Measurements from ENCODE around the gene GPR17. TPM values are rescaled to one million over a fixed set of nuclear protein-coding genes. Genes with fewer than 3 reads are reported as not detected.

GPR17 gene
- total and polyA plus RNA-seq, 4 donors, result 0.03 to 0.14 (median 0.07) TPM; not detected in 1

DNA sequence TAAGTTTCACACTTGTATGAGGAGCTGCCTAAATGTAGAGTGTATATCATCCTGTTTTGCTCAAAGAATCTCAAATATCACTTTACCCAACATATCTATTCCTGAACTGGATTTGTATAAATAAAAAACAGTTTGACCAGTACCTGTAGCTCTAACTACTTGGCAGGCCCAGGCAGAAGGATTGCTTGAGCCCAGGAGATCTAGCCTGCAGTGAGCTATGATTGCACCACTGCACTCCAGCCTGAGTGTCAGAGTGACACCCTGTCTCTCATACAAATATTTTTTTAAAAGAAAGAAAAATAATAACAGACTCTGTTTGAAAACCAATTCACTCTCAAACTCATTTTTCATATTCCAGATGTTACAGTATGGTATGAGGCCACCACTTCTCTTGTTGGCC is 37.1 kb downstream of the GPR17 start (continued):
- TF ChIP-seq, protein P1, sequence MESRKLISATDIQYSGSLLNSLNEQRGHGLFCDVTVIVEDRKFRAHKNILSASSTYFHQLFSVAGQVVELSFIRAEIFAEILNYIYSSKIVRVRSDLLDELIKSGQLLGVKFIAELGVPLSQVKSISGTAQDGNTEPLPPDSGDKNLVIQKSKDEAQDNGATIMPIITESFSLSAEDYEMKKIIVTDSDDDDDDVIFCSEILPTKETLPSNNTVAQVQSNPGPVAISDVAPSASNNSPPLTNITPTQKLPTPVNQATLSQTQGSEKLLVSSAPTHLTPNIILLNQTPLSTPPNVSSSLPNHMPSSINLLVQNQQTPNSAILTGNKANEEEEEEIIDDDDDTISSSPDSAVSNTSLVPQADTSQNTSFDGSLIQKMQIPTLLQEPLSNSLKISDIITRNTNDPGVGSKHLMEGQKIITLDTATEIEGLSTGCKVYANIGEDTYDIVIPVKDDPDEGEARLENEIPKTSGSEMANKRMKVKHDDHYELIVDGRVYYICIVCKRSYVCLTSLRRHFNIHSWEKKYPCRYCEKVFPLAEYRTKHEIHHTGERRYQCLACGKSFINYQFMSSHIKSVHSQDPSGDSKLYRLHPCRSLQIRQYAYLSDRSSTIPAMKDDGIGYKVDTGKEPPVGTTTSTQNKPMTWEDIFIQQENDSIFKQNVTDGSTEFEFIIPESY (IDR thresholded peaks at IDR 0.05), result no peak
- TF ChIP-seq NR2F2 (IDR thresholded peaks at IDR 0.05), result no peak
- TF ChIP-seq YY1 (IDR thresholded peaks at IDR 0.05), result no peak
- TF ChIP-seq, protein P2, sequence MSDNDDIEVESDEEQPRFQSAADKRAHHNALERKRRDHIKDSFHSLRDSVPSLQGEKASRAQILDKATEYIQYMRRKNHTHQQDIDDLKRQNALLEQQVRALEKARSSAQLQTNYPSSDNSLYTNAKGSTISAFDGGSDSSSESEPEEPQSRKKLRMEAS (IDR thresholded peaks at IDR 0.05), result no peak
- no peak for TF ChIP-seq FOXA1 (IDR thresholded peaks at IDR 0.05)

DNA sequence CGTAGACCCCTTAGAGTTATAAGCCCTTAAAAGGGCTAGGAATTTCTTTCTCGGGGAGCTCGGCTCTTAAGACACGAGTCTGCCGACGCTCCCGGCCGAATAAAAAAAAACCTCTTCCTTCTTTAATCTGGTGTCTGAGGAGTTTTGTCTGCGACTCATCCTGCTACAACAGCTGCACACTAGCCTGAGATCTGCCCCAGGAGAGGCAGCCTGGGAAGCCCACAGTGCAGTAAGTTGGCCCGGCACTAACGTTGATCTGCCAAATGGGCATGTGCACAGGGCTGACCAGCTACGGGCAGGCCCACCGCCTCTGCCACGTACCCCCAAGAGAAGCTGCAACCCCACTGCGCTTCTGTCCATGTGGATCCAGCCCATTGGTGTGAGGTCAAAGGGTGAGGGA is 37.8 kb downstream of the GPR17 start:
- Histone ChIP-seq H3K9me3 (ENCODE audit: control insufficient read depth in 4 of 4, low read length in 3 of 4) (peaks cover 0 to 2% (median 0%) of the 10 kb centered on the region in 4 donors), H3K27ac (ENCODE audit: low read depth in 1 of 2, low read length in 2 of 2) (no peak overlapping the region), H3K4me1 (ENCODE audit: control insufficient read depth in 4 of 4, insufficient read depth in 4 of 4, low read length in 3 of 4) (peaks cover 0 to 3% (median 0%) of the 10 kb centered on the region in 4 donors), H3K4me3 (ENCODE audit: low read depth in 1 of 3, low read length in 3 of 3) (no peak overlapping the region), H3K36me3 (ENCODE audit: control insufficient read depth in 4 of 4, insufficient read depth in 3 of 4, low read depth in 1 of 4, low read length in 3 of 4) (no peaks in the 10 kb centered on the region), H3K27me3 (ENCODE audit: control insufficient read depth in 4 of 4, insufficient read depth in 4 of 4, low read length in 3 of 4) (no peaks in the 10 kb centered on the region), H3K9ac (ENCODE audit: low read depth in 1 of 2, low read length in 2 of 2) (no peak overlapping the region)
- no peak for TF ChIP-seq FOXA2 (IDR thresholded peaks at IDR 0.05)
- no peak for TF ChIP-seq NR2F2 (IDR thresholded peaks at IDR 0.05)
- TF ChIP-seq SP1 (IDR thresholded peaks at IDR 0.05), result no peak
- no peak for DNase-seq (ENCODE audit: low spot score)
- 78% methylated on average over 15 of the region's 15 CpGs for WGBS

DNA sequence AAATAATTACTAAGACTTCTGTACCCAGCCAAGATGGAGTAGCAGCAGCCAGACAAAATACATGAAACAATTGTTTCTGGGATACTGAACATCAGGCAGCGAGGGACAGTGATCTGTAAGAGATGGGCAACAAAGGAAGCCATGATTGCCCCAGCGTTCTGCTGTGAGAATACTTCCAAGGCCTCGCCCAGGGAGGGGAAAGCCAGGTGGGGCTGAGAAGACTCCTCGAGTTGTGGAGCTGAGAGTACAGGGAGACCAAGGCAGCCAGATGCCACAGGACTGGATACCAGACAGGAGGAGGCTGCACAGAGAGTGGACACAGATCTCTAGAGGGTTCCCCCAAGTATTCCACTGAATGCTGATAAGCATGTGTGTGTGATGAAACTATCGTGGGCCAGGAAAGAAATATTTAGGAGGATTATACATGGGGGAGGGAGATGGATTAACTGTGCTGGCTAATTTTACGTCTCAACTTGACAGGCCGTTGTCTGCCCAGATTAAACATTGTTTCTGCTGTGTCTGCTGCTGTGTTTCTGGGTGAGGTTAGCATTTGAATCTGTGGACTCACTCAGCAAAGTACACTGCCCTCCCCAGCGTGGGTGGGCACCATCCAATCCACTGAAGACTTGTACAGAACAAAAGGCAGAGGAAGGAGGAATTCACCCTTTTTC is 39.6 kb downstream of the GPR17 start:
- Histone ChIP-seq H3K4me3 (ENCODE audit: low read depth in 1 of 3, low read length in 3 of 3) (no peak overlapping the region), H3K4me1 (ENCODE audit: control insufficient read depth in 4 of 4, insufficient read depth in 4 of 4, low read length in 3 of 4) (no peaks in the 10 kb centered on the region), H3K27me3 (ENCODE audit: control insufficient read depth in 4 of 4, insufficient read depth in 4 of 4, low read length in 3 of 4) (no peaks in the 10 kb centered on the region), H3K36me3 (ENCODE audit: control insufficient read depth in 4 of 4, insufficient read depth in 3 of 4, low read depth in 1 of 4, low read length in 3 of 4) (no peaks in the 10 kb centered on the region), H3K27ac (ENCODE audit: low read depth in 1 of 2, low read length in 2 of 2) (no peak overlapping the region), H3K9ac (ENCODE audit: low read depth in 1 of 2, low read length in 2 of 2) (no peak overlapping the region), H3K9me3 (ENCODE audit: control insufficient read depth in 4 of 4, low read length in 3 of 4) (peaks cover 0 to 3% (median 0%) of the 10 kb centered on the region in 4 donors)
- DNase-seq (ENCODE audit: low spot score), result no peak
- 80% methylated on average over 8 of the region's 8 CpGs for WGBS
- TF ChIP-seq JUND (IDR thresholded peaks at IDR 0.05), result no peak
- TF ChIP-seq, protein P2 (IDR thresholded peaks at IDR 0.05), result no peak
- no peak for TF ChIP-seq GABPA (IDR thresholded peaks at IDR 0.05 in 1 of 2, conservative IDR thresholded peaks at IDR 0.05 in 1 of 2)

DNA sequence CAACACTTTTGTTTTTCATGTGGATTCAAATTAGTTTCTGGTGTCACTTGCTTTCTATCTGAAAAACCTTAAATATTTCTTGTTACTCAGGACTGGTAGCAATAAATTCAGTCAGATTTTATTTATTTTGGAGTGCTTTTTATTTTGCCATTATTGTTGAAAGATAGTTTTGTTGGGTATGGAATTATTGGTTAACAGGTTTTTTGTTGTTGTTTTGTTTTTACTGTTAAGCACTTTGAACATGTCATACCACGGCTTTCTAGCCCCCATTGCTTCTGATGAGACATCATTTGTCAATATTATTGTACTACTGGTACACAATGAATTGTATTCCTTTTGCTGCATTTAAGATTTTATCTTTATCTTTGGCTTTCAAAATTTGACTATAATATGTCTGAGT is 42.5 kb downstream of the GPR17 start:
- no peak for DNase-seq (ENCODE audit: low spot score)
- TF ChIP-seq GABPA (IDR thresholded peaks at IDR 0.05 in 1 of 2, conservative IDR thresholded peaks at IDR 0.05 in 1 of 2), result no peak
- TF ChIP-seq SP1 (IDR thresholded peaks at IDR 0.05), result no peak
- TF ChIP-seq RAD21 (IDR thresholded peaks at IDR 0.05), result no peak
- TF ChIP-seq NR2F2 (IDR thresholded peaks at IDR 0.05), result no peak
- TF ChIP-seq, protein P1 (IDR thresholded peaks at IDR 0.05), result no peak
- no peak for TF ChIP-seq RXRA (IDR thresholded peaks at IDR 0.05)
- TF ChIP-seq, protein P2 (IDR thresholded peaks at IDR 0.05), result no peak
- TF ChIP-seq HNF4A (conservative IDR thresholded peaks at IDR 0.05), result no peak
- TF ChIP-seq, protein P3, sequence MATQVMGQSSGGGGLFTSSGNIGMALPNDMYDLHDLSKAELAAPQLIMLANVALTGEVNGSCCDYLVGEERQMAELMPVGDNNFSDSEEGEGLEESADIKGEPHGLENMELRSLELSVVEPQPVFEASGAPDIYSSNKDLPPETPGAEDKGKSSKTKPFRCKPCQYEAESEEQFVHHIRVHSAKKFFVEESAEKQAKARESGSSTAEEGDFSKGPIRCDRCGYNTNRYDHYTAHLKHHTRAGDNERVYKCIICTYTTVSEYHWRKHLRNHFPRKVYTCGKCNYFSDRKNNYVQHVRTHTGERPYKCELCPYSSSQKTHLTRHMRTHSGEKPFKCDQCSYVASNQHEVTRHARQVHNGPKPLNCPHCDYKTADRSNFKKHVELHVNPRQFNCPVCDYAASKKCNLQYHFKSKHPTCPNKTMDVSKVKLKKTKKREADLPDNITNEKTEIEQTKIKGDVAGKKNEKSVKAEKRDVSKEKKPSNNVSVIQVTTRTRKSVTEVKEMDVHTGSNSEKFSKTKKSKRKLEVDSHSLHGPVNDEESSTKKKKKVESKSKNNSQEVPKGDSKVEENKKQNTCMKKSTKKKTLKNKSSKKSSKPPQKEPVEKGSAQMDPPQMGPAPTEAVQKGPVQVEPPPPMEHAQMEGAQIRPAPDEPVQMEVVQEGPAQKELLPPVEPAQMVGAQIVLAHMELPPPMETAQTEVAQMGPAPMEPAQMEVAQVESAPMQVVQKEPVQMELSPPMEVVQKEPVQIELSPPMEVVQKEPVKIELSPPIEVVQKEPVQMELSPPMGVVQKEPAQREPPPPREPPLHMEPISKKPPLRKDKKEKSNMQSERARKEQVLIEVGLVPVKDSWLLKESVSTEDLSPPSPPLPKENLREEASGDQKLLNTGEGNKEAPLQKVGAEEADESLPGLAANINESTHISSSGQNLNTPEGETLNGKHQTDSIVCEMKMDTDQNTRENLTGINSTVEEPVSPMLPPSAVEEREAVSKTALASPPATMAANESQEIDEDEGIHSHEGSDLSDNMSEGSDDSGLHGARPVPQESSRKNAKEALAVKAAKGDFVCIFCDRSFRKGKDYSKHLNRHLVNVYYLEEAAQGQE (IDR thresholded peaks at IDR 0.05), result no peak
- no peak for TF ChIP-seq FOXA1 (IDR thresholded peaks at IDR 0.05)
- no peak for TF ChIP-seq YY1 (IDR thresholded peaks at IDR 0.05)
- TF ChIP-seq, protein P4, sequence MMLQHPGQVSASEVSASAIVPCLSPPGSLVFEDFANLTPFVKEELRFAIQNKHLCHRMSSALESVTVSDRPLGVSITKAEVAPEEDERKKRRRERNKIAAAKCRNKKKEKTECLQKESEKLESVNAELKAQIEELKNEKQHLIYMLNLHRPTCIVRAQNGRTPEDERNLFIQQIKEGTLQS (IDR thresholded peaks at IDR 0.05), result no peak
- no peak for TF ChIP-seq EGR1 (IDR thresholded peaks at IDR 0.05; ENCODE audit: low read depth in 2 of 2)
- no peak for TF ChIP-seq HNF4G (IDR thresholded peaks at IDR 0.05)
- no peak for TF ChIP-seq FOXA2 (IDR thresholded peaks at IDR 0.05)
- no peak for TF ChIP-seq JUND (IDR thresholded peaks at IDR 0.05)
- WGBS, result 70% methylated on average over 1 of the region's 1 CpG
- Histone ChIP-seq H3K9ac (ENCODE audit: low read depth in 1 of 2, low read length in 2 of 2) (no peak overlapping the region), H3K36me3 (ENCODE audit: control insufficient read depth in 4 of 4, insufficient read depth in 3 of 4, low read depth in 1 of 4, low read length in 3 of 4) (no peaks in the 10 kb centered on the region), H3K9me3 (ENCODE audit: control insufficient read depth in 4 of 4, low read length in 3 of 4) (peaks cover 0 to 3% (median 0%) of the 10 kb centered on the region in 4 donors), H3K27me3 (ENCODE audit: control insufficient read depth in 4 of 4, insufficient read depth in 4 of 4, low read length in 3 of 4) (no peaks in the 10 kb centered on the region), H3K4me1 (ENCODE audit: control insufficient read depth in 4 of 4, insufficient read depth in 4 of 4, low read length in 3 of 4) (no peaks in the 10 kb centered on the region), H3K4me3 (ENCODE audit: low read depth in 1 of 3, low read length in 3 of 3) (no peak overlapping the region), H3K27ac (ENCODE audit: low read depth in 1 of 2, low read length in 2 of 2) (no peak overlapping the region)

Data from liver (tissue), 9 donors.